OCI-M2 (cell line): Measurements from ENCODE around the gene KIR2DL3.
"Not testable (repeated sequence)": the region's sequence is repeated elsewhere in the genome, so short reads cannot be mapped to it uniquely, and the experiment has no call there.

Source experiments
- DNase-seq: peaks from one replicate; lab custom pipeline; 2025; ENCODE audit not compliant: unreplicated experiment; lab: John Stamatoyannopoulos, UW

The KIR2DL3 gene

GRCh38 chr19:54738306-54738705, at the start of gene KIR2DL3:
Gene KIR2DL3 (plus strand): TSS chr19:54738513. CDS start chr19:54738546, 33 bp downstream.
- DNase-seq: not testable (repeated sequence)

GRCh38 chr19:54691582-54692297, 46.6 kb upstream of the KIR2DL3 start:
- DNase-seq: no peak

- DNase-seq: no peak
Observed at GRCh38 chr19:54692298-54692615, 46.1 kb upstream of the KIR2DL3 start.

GRCh38 chr19:54694648-54695047, 43.7 kb upstream of the KIR2DL3 start:
- DNase-seq: no peak

- DNase-seq: no peak
Observed at GRCh38 chr19:54696117-54696548, 42.2 kb upstream of the KIR2DL3 start.

GRCh38 chr19:54696766-54697165, 41.5 kb upstream of the KIR2DL3 start:
- no peak for DNase-seq

GRCh38 chr19:54697716-54698115, 40.6 kb upstream of the KIR2DL3 start:
- DNase-seq: not testable (repeated sequence)

GRCh38 chr19:54704928-54705327, 33.4 kb upstream of the KIR2DL3 start:
- no peak for DNase-seq

- DNase-seq: no peak
Observed at GRCh38 chr19:54707962-54708361, 30.4 kb upstream of the KIR2DL3 start.

- DNase-seq: no peak
Observed at GRCh38 chr19:54708781-54709180, 29.5 kb upstream of the KIR2DL3 start.

GRCh38 chr19:54709212-54709948, 28.9 kb upstream of the KIR2DL3 start:
- DNase-seq: no peak

- not testable (repeated sequence) for DNase-seq
Observed at GRCh38 chr19:54709956-54710355, 28.4 kb upstream of the KIR2DL3 start.

GRCh38 chr19:54724142-54724541, 14.2 kb upstream of the KIR2DL3 start, which contains the start of gene KIR3DL3:
Gene KIR3DL3 (plus strand): TSS chr19:54724442. CDS start chr19:54724497, 55 bp downstream.
- DNase-seq: no peak

- no peak for DNase-seq
Observed at GRCh38 chr19:54724644-54725043, 13.7 kb upstream of the KIR2DL3 start.

- no peak for DNase-seq
Observed at GRCh38 chr19:54725321-54725720, 13.0 kb upstream of the KIR2DL3 start.

- DNase-seq: no peak
Observed at GRCh38 chr19:54727562-54727961, 10.8 kb upstream of the KIR2DL3 start.

GRCh38 chr19:54728167-54728566, 10.1 kb upstream of the KIR2DL3 start:
- DNase-seq: no peak

GRCh38 chr19:54729416-54730188, 8.7 kb upstream of the KIR2DL3 start:
- no peak for DNase-seq

GRCh38 chr19:54731191-54731590, 7.1 kb upstream of the KIR2DL3 start:
- DNase-seq: no peak

GRCh38 chr19:54738715-54739114, 402 bp downstream of the KIR2DL3 start:
- DNase-seq: no peak

GRCh38 chr19:54739587-54740497, 1.5 kb downstream of the KIR2DL3 start:
- no peak for DNase-seq
